HG02852 (cell line): ENCODE data around the gene NPIPA1.
"Not testable (repeated sequence)": the region's sequence is repeated elsewhere in the genome, so short reads cannot be mapped to it uniquely, and the experiment has no call there.

Experiments used
- ATAC-seq: cut with Tn5 transposase; IDR thresholded peaks from one replicate; pipeline ENCODE4 v1.9.1; 2021; ENCODE audit warnings: mild to moderate bottlenecking, moderate library complexity; ENCODE audit not compliant: unreplicated experiment

NPIPA1 gene

GRCh38 chr16:14975418-14976194 lies 38.4 kb downstream of the NPIPA1 start:
- not testable (repeated sequence) for ATAC-seq

- ATAC-seq, result not testable (repeated sequence)
These were observed 39.9 kb downstream of the NPIPA1 start for GRCh38 chr16:14976971-14977736.

DNA sequence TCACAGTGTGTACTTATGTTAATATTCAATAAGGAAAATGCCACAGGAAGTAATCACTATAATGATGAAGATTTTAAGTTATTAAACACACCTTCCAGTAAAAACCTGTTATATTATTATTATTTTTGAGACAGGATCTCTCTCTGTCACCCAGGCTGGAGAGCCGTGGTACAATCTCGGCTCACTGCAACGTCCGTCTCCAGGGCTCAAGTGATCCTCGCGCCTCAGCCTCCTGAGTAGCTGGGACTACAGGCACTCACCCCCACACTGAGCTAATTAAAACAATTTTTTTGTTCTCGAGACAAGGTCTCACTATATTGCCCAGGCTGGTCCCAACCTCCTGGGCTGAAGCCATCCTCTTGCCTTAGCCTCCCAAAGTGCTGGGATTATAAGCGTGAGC lies 41.0 kb downstream of the NPIPA1 start:
- ATAC-seq, result not testable (repeated sequence)

- not testable (repeated sequence) for ATAC-seq
These were observed 41.7 kb downstream of the NPIPA1 start for GRCh38 chr16:14978908-14979307.

GRCh38 chr16:14981234-14981633 lies 44.0 kb downstream of the NPIPA1 start:
- ATAC-seq, result not testable (repeated sequence)

DNA sequence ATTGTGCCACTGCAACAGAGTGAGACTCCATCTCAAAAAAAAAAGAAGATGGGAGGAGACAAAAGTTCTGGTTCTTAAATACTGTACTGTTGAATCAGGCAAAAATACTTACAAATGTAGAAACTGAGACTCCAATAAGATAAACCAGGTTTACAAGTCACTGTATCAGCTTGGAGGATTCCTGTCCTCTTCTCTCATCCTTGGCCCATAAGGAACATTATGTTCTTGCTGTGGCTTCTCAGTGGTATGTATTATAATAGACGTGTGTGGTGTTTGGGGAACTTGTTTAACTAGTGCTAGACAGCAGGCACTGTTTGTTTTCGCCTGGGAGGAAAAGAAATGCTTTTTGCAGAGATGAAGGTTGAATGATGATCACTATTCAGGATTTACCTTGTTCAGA lies 45.3 kb downstream of the NPIPA1 start:
- not testable (repeated sequence) for ATAC-seq

GRCh38 chr16:14988092-14988491 lies 50.8 kb downstream of the NPIPA1 start:
- ATAC-seq, result not testable (repeated sequence)

DNA sequence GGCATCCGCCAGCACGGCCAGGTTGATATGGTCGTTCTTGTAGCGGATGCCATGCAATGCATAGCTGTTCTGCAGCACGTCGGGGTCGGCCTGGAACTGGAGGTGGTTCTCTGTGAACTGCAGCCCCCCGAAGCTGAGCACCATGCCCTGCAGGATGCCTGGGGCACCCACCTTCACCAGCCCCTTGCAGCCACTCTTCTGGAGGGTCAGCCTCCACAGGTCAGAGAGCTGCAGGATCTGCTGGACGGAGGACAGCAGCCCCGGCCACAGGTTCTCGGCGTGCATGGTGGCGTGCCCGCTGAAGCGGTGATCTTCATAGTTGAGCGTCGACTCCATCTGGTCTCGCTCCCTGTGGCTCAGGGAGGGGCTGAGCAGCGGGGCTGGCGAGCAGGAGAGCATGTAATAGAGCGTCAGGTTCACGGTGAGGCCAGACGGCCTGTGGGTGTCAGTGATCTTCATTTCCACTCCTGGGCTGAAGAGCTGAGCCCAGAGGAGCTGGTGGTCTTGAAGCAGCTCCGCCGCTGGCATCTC lies 51.5 kb downstream of the NPIPA1 start:
- ATAC-seq, result not testable (repeated sequence)

DNA sequence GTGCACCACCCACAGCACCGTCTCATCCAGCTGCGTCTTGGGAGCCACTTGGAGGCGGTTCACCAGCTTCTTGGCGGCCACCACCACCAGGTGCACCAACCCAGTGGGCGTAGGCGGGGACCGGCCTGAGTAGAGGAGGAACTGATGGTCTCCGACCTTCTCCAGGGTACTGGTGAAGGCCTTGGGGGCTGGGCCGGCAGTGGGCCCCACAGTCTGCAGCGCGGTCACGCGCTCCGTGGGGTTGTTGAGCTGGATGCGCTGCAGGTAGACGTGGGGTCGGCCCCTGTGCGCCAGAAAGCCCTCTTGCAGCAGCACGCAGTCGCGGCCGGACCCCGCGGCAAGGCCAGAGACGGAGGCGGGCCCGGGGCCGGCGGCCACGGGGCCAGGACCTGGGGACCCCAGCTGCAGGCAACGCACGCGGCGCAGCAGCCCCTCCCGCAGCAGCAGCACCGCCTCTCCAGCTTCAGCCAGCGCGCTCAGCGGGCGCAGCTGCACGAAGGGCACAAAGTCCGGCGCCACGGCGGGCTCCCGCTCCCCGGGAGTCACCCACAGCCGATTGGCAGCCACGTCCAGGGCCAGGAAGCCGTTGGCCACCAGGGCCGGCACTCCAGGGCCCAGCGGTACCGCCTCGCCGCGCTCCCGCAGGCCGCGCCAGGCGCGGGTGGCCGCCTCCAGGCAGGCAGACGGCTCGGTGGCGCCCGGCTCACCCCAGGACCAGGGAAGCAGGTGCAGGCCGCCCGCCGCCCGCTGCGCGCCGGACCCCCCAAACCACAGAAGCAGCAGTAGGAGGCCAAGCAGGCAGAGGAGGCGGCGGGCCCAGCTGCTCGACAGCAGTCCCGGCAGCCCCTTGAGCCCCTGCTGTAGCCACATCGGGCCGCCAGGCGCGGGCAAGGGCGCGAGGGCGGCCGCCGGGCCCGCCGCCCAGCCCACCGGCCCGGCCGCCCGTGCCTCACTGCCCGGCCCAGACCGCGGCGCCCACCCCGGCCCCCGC lies 52.3 kb downstream of the NPIPA1 start:
- ATAC-seq, result not testable (repeated sequence)

- not testable (repeated sequence) for ATAC-seq
These were observed 56.3 kb downstream of the NPIPA1 start for GRCh38 chr16:14993277-14994151.

- ATAC-seq, result not testable (repeated sequence)
These were observed 59.5 kb downstream of the NPIPA1 start for GRCh38 chr16:14996702-14997101.

GRCh38 chr16:14998300-14998699 lies 61.1 kb downstream of the NPIPA1 start:
- not testable (repeated sequence) for ATAC-seq

DNA sequence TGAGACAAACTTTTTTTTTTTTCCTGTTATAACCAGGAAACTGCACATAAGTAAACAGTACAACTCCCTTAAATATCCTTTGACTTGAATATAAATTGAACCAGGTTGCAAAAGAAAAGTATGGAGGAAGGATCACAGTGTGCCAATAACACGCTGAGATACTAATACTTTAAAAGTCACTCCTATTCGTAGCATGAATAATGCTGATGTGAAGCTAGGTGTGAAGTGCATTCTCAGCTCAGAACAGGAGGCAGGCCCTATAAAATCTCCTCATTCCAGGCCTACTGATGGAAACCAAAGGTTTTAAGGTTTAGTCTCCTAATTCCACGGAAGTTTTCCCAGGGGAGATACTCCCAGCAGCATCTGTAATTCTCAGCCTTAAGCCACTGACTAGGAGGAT lies 62.6 kb downstream of the NPIPA1 start:
- ATAC-seq, result not testable (repeated sequence)
